ENCODE measurements around the gene FGF2.
"Not testable (repeated sequence)": the region's sequence is repeated elsewhere in the genome, so short reads cannot be mapped to it uniquely, and the experiment has no call there.

Gene FGF2

GRCh38 chr4:122898370-122899150 is 71.9 kb downstream of the FGF2 start:
- DNase-seq = peak; percentile 77

- no peak for DNase-seq
Observed at GRCh38 chr4:122899682-122900081, 73.1 kb downstream of the FGF2 start.

- no peak for DNase-seq
Observed at GRCh38 chr4:122900314-122900713, 73.7 kb downstream of the FGF2 start.

- DNase-seq = no peak
Observed at GRCh38 chr4:122901247-122902010, 74.8 kb downstream of the FGF2 start.

GRCh38 chr4:122903766-122904288 is 77.2 kb downstream of the FGF2 start:
- no peak for DNase-seq

GRCh38 chr4:122906859-122907305 is 80.3 kb downstream of the FGF2 start:
- DNase-seq = no peak

- no peak for DNase-seq
Observed at GRCh38 chr4:122908223-122908622, 81.6 kb downstream of the FGF2 start.

- DNase-seq = no peak
Observed at GRCh38 chr4:122909683-122910082, 83.1 kb downstream of the FGF2 start.

GRCh38 chr4:122911588-122911987 is 85.0 kb downstream of the FGF2 start:
- DNase-seq = no peak

GRCh38 chr4:122912810-122913575 is 86.4 kb downstream of the FGF2 start:
- DNase-seq = no peak

GRCh38 chr4:122914292-122914904 is 87.8 kb downstream of the FGF2 start:
- peak; percentile 51 for DNase-seq

GRCh38 chr4:122914938-122915337 is 88.3 kb downstream of the FGF2 start:
- DNase-seq = peak; percentile 20

- no peak for DNase-seq
Observed at GRCh38 chr4:122917731-122918130, 91.1 kb downstream of the FGF2 start.

GRCh38 chr4:122920473-122920872 is 93.8 kb downstream of the FGF2 start:
- no peak for DNase-seq

GRCh38 chr4:122921300-122921699 is 94.7 kb downstream of the FGF2 start:
- DNase-seq = no peak

GRCh38 chr4:122921971-122922876 is 95.6 kb downstream of the FGF2 start, which contains the start of gene NUDT6:
Gene NUDT6 (minus strand): TSS chr4:122922597. CDS start chr4:122922572, 25 bp downstream.
- DNase-seq = peak; percentile 57

GRCh38 chr4:122922877-122923511 is 96.4 kb downstream of the FGF2 start:
- DNase-seq = peak; percentile 83

- no peak for DNase-seq
Observed at GRCh38 chr4:122928930-122929329, 102.3 kb downstream of the FGF2 start.

- peak; percentile 31 for DNase-seq
Observed at GRCh38 chr4:122930862-122931261, 104.2 kb downstream of the FGF2 start.

- no peak for DNase-seq
Observed at GRCh38 chr4:122932763-122933162, 106.1 kb downstream of the FGF2 start.

GRCh38 chr4:122945136-122945535 is 118.5 kb downstream of the FGF2 start:
- not testable (repeated sequence) for DNase-seq
